H1 (cell line): ENCODE data around the gene ATP7B. TPM values are rescaled to one million over a fixed set of nuclear protein-coding genes. Genes with fewer than 3 reads are reported as not detected.
A peak's percentile ranks its signal among the peaks of the same experiment; 100 is the strongest.

Source experiments
- CTCF ChIA-PET: fragments of 300-600 bp; sonication (Branson Sonifier 250); formaldehyde crosslinking; loops from one replicate; lab custom pipeline; 2021; ENCODE audit not compliant: partially characterized antibody; lab: Charles Lee
- POLR2A ChIA-PET: fragments of 300-600 bp; sonication (Branson Sonifier 250); formaldehyde crosslinking; loops from one replicate; lab custom pipeline; 2021; ENCODE audit warnings: inconsistent platforms; ENCODE audit not compliant: partially characterized antibody; lab: Charles Lee
- DNase-seq, 2 experiments: peaks; one replicate each; pipeline versions ENCODE4 v3.0.0 to v3.0.0-alpha.2; 2010 to 2022; ENCODE audit warnings: low spot score in 2 of 2, low read depth in 1 of 2, mixed read lengths in 1 of 2
- FAIRE-seq: peaks from 2 replicates; lab custom pipeline; 2011; peaks lifted over from hg19 to GRCh38; lab: Jason Lieb, UNC
- H2AFZ ChIP-seq: 2 replicates; pipeline ENCODE4 v1.8.1; 2012; ENCODE audit warnings: low read length, inconsistent platforms
- H2AK5ac ChIP-seq: 2 replicates; pipeline ENCODE4 v1.6.1; 2013; ENCODE audit warnings: low read depth, low read length
- H2BK120ac ChIP-seq: replicated peaks from 2 replicates; pipeline ENCODE3; 2013; ENCODE audit warnings: low read depth, low read length, inconsistent platforms
- H2BK12ac ChIP-seq: 2 replicates; pipeline ENCODE4 v1.6.1; 2013; ENCODE audit warnings: low read depth, low read length
- H2BK15ac ChIP-seq: 2 replicates; pipeline ENCODE4 v1.6.1; 2013; ENCODE audit warnings: low read length
- H2BK20ac ChIP-seq: 2 replicates; pipeline ENCODE4 v1.6.1; 2013; ENCODE audit warnings: low read length
- H2BK5ac ChIP-seq: 2 replicates; pipeline ENCODE4 v1.6.1; 2013; ENCODE audit warnings: low read depth, low read length
- H3K14ac ChIP-seq: 2 replicates; pipeline ENCODE4 v1.6.1; 2013; ENCODE audit warnings: inconsistent platforms; ENCODE audit not compliant: insufficient read length
- H3K18ac ChIP-seq: 2 replicates; pipeline ENCODE4 v1.6.1; 2013; ENCODE audit warnings: low read length; ENCODE audit errors: extremely low read depth
- H3K23ac ChIP-seq: 2 replicates; pipeline ENCODE4 v1.6.1; 2013; ENCODE audit warnings: inconsistent platforms; ENCODE audit not compliant: insufficient read length
- H3K23me2 ChIP-seq: 2 replicates; pipeline ENCODE4 v1.6.1; 2013; ENCODE audit warnings: low read depth, low read length
- H3K27ac ChIP-seq: 2 replicates; pipeline ENCODE4 v1.6.1; 2011; ENCODE audit warnings: low read depth, low read length, inconsistent platforms
- H3K27me3 ChIP-seq, 4 experiments: replicated peaks in 1 of 4; 1 replicate in 1 of 4; 2 replicates in 3 of 4; pipeline versions ENCODE4 v1.6.1 to v1.8.1; 2011 to 2013; ENCODE audit warnings: low read length in 3 of 4, mild to moderate bottlenecking in 3 of 4, inconsistent platforms in 2 of 4, mixed read lengths in 2 of 4, moderate library complexity in 1 of 4; ENCODE audit not compliant: control insufficient read depth in 3 of 4, insufficient read depth in 3 of 4; ENCODE audit errors: extremely low read depth in 1 of 4
- H3K36me3 ChIP-seq, 4 experiments: 2 replicates each; pipeline versions ENCODE4 v1.6.1 to v1.8.1; 2011 to 2013; ENCODE audit warnings: mild to moderate bottlenecking in 4 of 4, low read length in 3 of 4, moderate library complexity in 2 of 4, control low read depth in 1 of 4, inconsistent platforms in 1 of 4; ENCODE audit not compliant: insufficient read depth in 4 of 4, control insufficient read depth in 2 of 4
- H3K4ac ChIP-seq: replicated peaks from 2 replicates; pipeline ENCODE3; 2013; ENCODE audit warnings: low read length, low read depth, mixed read lengths, inconsistent platforms; ENCODE audit not compliant: insufficient read length
- H3K4me1 ChIP-seq, 4 experiments: replicated peaks in 1 of 4; 1 replicate in 1 of 4; 2 replicates in 3 of 4; pipeline versions ENCODE4 v1.6.1 to v1.8.1; 2011 to 2013; ENCODE audit warnings: low read length in 3 of 4, inconsistent platforms in 2 of 4, mixed read lengths in 1 of 4; ENCODE audit not compliant: insufficient read depth in 4 of 4, control insufficient read depth in 3 of 4
- H3K4me2 ChIP-seq, 2 experiments: 2 replicates each; pipeline versions ENCODE4 v1.6.1 to v1.8.1; 2011 to 2013; ENCODE audit warnings: low read depth in 2 of 2, low read length in 2 of 2, control low read depth in 1 of 2, inconsistent platforms in 1 of 2, mild to moderate bottlenecking in 1 of 2; ENCODE audit not compliant: insufficient read depth in 1 of 2
- H3K4me3 ChIP-seq, 4 experiments: fragments of 200-600, 300-600 bp in 1 of 4; sonication (generic), shearing (Covaris generic), sonication (Bioruptor Twin) in 1 of 4; 2 replicates each; pipeline versions ENCODE4 v1.5.1 to v1.8.1; 2011 to 2016; ENCODE audit warnings: low read length in 4 of 4, low read depth in 3 of 4, control low read depth in 2 of 4, inconsistent platforms in 2 of 4, mild to moderate bottlenecking in 2 of 4, mixed read lengths in 1 of 4, moderate library complexity in 1 of 4; ENCODE audit not compliant: insufficient read depth in 2 of 4; ENCODE audit errors: extremely low read depth in 1 of 4
- H3K56ac ChIP-seq: replicated peaks from 2 replicates; pipeline ENCODE3; 2013; ENCODE audit warnings: low read depth, mild to moderate bottlenecking, mixed read lengths, low read length, inconsistent platforms; ENCODE audit not compliant: insufficient read length
- H3K79me1 ChIP-seq: 2 replicates; pipeline ENCODE4 v1.6.1; 2013; ENCODE audit warnings: low read depth, low read length, control low read depth
- H3K79me2 ChIP-seq, 2 experiments: 2 replicates each; pipeline versions ENCODE4 v1.6.1 to v1.8.1; 2012 to 2013; ENCODE audit warnings: low read length in 2 of 2, mild to moderate bottlenecking in 2 of 2, inconsistent platforms in 1 of 2; ENCODE audit not compliant: insufficient read depth in 2 of 2, control insufficient read depth in 1 of 2
- H3K9ac ChIP-seq, 4 experiments: replicated peaks in 1 of 4; 1 replicate in 1 of 4; 2 replicates in 3 of 4; pipeline versions ENCODE4 v1.6.1 to v1.8.1; 2011 to 2013; ENCODE audit warnings: low read depth in 3 of 4, low read length in 3 of 4, control low read depth in 2 of 4, mild to moderate bottlenecking in 2 of 4, moderate library complexity in 2 of 4, inconsistent platforms in 1 of 4; ENCODE audit errors: extremely low read depth in 1 of 4
- H3K9me3 ChIP-seq, 2 experiments: 2 replicates each; pipeline versions ENCODE4 v1.6.1 to v1.8.1; 2012 to 2013; ENCODE audit warnings: mild to moderate bottlenecking in 2 of 2, moderate library complexity in 2 of 2, control low read depth in 1 of 2, inconsistent platforms in 1 of 2, low read depth in 1 of 2, low read length in 1 of 2, mixed read lengths in 1 of 2; ENCODE audit not compliant: insufficient read depth in 2 of 2
- H4K20me1 ChIP-seq, 2 experiments: replicated peaks in 1 of 2; 2 replicates each; pipeline versions ENCODE3 to v1.8.1; 2011 to 2013; ENCODE audit warnings: inconsistent platforms in 2 of 2, low read length in 2 of 2, mild to moderate bottlenecking in 1 of 2; ENCODE audit not compliant: insufficient read depth in 2 of 2, control insufficient read depth in 1 of 2
- H4K5ac ChIP-seq: 2 replicates; pipeline ENCODE4 v1.6.1; 2013; ENCODE audit warnings: low read length, low read depth, mixed read lengths, inconsistent platforms; ENCODE audit not compliant: insufficient read length
- H4K8ac ChIP-seq: 2 replicates; pipeline ENCODE4 v1.8.0; 2013; ENCODE audit warnings: mild to moderate bottlenecking, moderate library complexity, low read length, inconsistent platforms; ENCODE audit not compliant: insufficient read depth; ENCODE audit errors: extremely low read depth
- H4K91ac ChIP-seq: replicated peaks from 2 replicates; pipeline ENCODE3; 2013; ENCODE audit warnings: low read length, mixed read lengths, inconsistent platforms; ENCODE audit not compliant: insufficient read length
- EZH2 ChIP-seq: fragments of 200-600 bp; sonication (generic); IDR thresholded peaks from 2 replicates; pipeline ENCODE4 v1.7.1; 2012; ENCODE audit warnings: low read depth, mild to moderate bottlenecking, moderate library complexity, low read length, inconsistent platforms; ENCODE audit not compliant: severe bottlenecking
- KDM5A ChIP-seq: fragments of 200-600 bp; IDR thresholded peaks from 2 replicates; pipeline ENCODE4 v1.7.1; 2012; ENCODE audit warnings: mild to moderate bottlenecking, low read length, inconsistent platforms, mixed read lengths
- SAP30 ChIP-seq: fragments of 300-600 bp; sonication (generic); IDR thresholded peaks from 2 replicates; pipeline ENCODE4 v1.7.1; 2012; ENCODE audit warnings: low read length, moderate library complexity, mild to moderate bottlenecking, inconsistent platforms; ENCODE audit not compliant: insufficient read depth, insufficient replicate concordance
- TEAD4 ChIP-seq: IDR thresholded peaks from 2 replicates; pipeline ENCODE4 v1.6.1; 2012; ENCODE audit warnings: low read depth, low read length, inconsistent platforms, mixed read lengths
- WGBS, 2 experiments: shearing (Covaris generic) in 1 of 2; methylation state at CpG; one replicate each; pipeline versions ENCODE4 v1.1.6 to v1.1.7; 2013 to 2015; ENCODE audit warnings: low lambda C conversion rate in 2 of 2, mixed read lengths in 2 of 2, inconsistent platforms in 1 of 2, low coverage in 1 of 2, missing lambda C conversion rate in 1 of 2; ENCODE audit not compliant: insufficient replicate concordance in 2 of 2, insufficient coverage in 1 of 2, insufficient read length in 1 of 2; ENCODE audit errors: extremely low coverage in 1 of 2, missing lambda C conversion rate in 1 of 2; 5-methylcytosine and 5-hydroxymethylcytosine counted together
- polyA plus RNA-seq, 7 experiments: library from polyadenylated mRNA; depleted of rRNA in 3 of 7; stranded (reverse) in 5 of 7; unstranded in 2 of 7; fragments of >200 nt in 5 of 7; fragments of 200-250 nt in 2 of 7; gene quantifications; 1 replicate in 5 of 7; 2 replicates in 1 of 7; 4 replicates in 1 of 7; pipeline versions ENCODE4 v1.2.1 to v1.2.3, GENCODE V29; 2011 to 2013; ENCODE audit warnings: missing spikeins in 2 of 7, mixed read lengths in 2 of 7
- total RNA-seq: library from RNA; stranded (reverse); fragmentation: NEBNext Ultra II Directional; extraction: Animal tissue kit (Norgen Biotek cat#: 25700); gene quantifications from 2 replicates; pipeline ENCODE4 v1.2.1, GENCODE V29; 2021

ATP7B gene
- total and polyA plus RNA-seq, 2 of the 8 experiments (the other 6 are each of a cell fraction or from before 2014, with no cell fraction given): 4.1 to 9.2 TPM

- Histone ChIP-seq H3K4me3 (no peak overlapping the region), H2BK12ac (no peak overlapping the region), H3K9ac (no peak overlapping the region), H3K27ac (no peak overlapping the region), H4K91ac (no peak overlapping the region), H3K23ac (no peak overlapping the region), H2AFZ (no peak overlapping the region), H3K23me2 (peaks cover 2% of the 10 kb centered on the region; the same call in 1 of the 2 replicates), H4K5ac (no peak overlapping the region), H4K8ac (no peak overlapping the region), H3K36me3 (no peaks in the 10 kb centered on the region), H3K14ac (no peak overlapping the region), H3K4me1 (peaks cover 0 to 19% (median 14%) of the 10 kb centered on the region in 4 experiments; a peak in 5 of 7 replicates), H3K18ac (no peak overlapping the region), H3K27me3 (no peaks in the 10 kb centered on the region; a peak in 1 of 7 replicates), H3K56ac (no peak overlapping the region), H2BK5ac (no peak overlapping the region), H4K20me1 (no peaks in the 10 kb centered on the region), H3K79me2 (no peaks in the 10 kb centered on the region), H3K4ac (no peak overlapping the region), H2AK5ac (no peak overlapping the region), H3K9me3 (no peaks in the 10 kb centered on the region), H3K79me1 (0 out of 2 replicates have a peak, but pooled peaks cover 3% of the 10 kb centered on the region), H2BK20ac (0 out of 2 replicates have a peak overlapping the region, but pooled peaks have one; percentile 9), H2BK120ac (no peak overlapping the region), H3K4me2 (peak overlapping the region in 1 of 2 experiments; percentile 43; a peak in 3 of 4 replicates), H2BK15ac (peak overlapping the region; percentile 7; the same call in 1 of the 2 replicates)
- CTCF ChIA-PET: interaction anchor here (1.0 to 3.2 kb wide), 7 partner anchors 11 to 130 kb away, joined by 3 to 16 read pairs (median 6); no protein-coding TSS in a partner anchor
- FAIRE-seq: peak; percentile 42
- no peak for TF ChIP-seq EZH2
- TF ChIP-seq TEAD4: peak; percentile 79
- TF ChIP-seq KDM5A: no peak
- no peak for TF ChIP-seq SAP30
- POLR2A ChIA-PET: interaction anchor here (1.5 kb wide), 2 partner anchors 14 to 29 kb away, joined by 4 to 7 read pairs; partner anchors contain the start of genes ALG11 and ATP7B
- DNase-seq: no peak
- 75% methylated on average over 8 of the region's 8 CpGs; no CpG with 5 or more reads in 1 of the 2 experiments for WGBS, 2 experiments
Observed at GRCh38 chr13:51997641-51998330, 13.5 kb downstream of the ATP7B start.
